HCT116 (cell line): ENCODE data around the gene CLCA2. TPM values are rescaled to one million over a fixed set of nuclear protein-coding genes. Genes with fewer than 3 reads are reported as not detected.
A peak's percentile ranks its signal among the peaks of the same experiment; 100 is the strongest.

Source experiments
- ATAC-seq: fragments of 200-7000 bp; cut with Tn5 transposase; 2 replicates; pipeline ENCODE4 v1.9.1; 2020; ENCODE audit warnings: mild to moderate bottlenecking, moderate library complexity
- BruUV-seq: library from RNA; stranded (reverse); fragments of 400-500 nt; replicated peaks from 2 replicates; lab custom pipeline; 2021; lab: Mats Ljungman, UMichigan
- CTCF ChIA-PET: fragments of 300-600 bp; sonication (Branson Sonifier 250); formaldehyde crosslinking; loops from one replicate; lab custom pipeline; 2021; ENCODE audit warnings: antibody characterized with exemption; lab: Charles Lee
- POLR2A ChIA-PET: fragments of 300-600, 350-600 bp; sonication (Branson Sonifier 250); formaldehyde crosslinking; loops from one replicate; lab custom pipeline; 2021; ENCODE audit warnings: antibody characterized with exemption; lab: Charles Lee
- RAD21 ChIA-PET, 2 experiments: fragments of 300-600 bp; sonication (Branson Sonifier 250); formaldehyde crosslinking; loops; one replicate each; lab custom pipeline; 2023; ENCODE audit warnings: low total read pairs in 2 of 2; ENCODE audit not compliant: uncharacterized antibody in 2 of 2, unreplicated experiment in 2 of 2, low non-redundant PET in 1 of 2; lab: Charles Lee
- DNase-seq: peaks from one replicate; pipeline ENCODE4 v3.0.0-alpha.2; 2010; ENCODE audit warnings: low read depth, low spot score
- H2AFZ ChIP-seq: fragments of 200-600 bp; shearing (Covaris generic), sonication (generic); 2 replicates; pipeline ENCODE4 v1.6.1; 2017; ENCODE audit warnings: low read depth, mixed run types, mixed read lengths, antibody characterized with exemption, low read length; ENCODE audit not compliant: poor library complexity, severe bottlenecking
- H3K27ac ChIP-seq: 2 replicates; pipeline ENCODE4 v1.5.1; 2012; ENCODE audit warnings: low read depth, low read length
- H3K27me3 ChIP-seq: fragments of 200-600 bp; sonication (generic); 2 replicates; pipeline ENCODE4 v1.6.1; 2016; ENCODE audit warnings: mixed run types, low read length, mixed read lengths; ENCODE audit not compliant: insufficient read depth
- H3K36me3 ChIP-seq, 2 experiments: fragments of 200-500 bp in 1 of 2; fragments of 200-600 bp in 1 of 2; sonication (Bioruptor generic) in 1 of 2; sonication (generic) in 1 of 2; 2 replicates each; pipeline versions ENCODE4 v1.5.1 to v1.6.1; 2014 to 2016; ENCODE audit warnings: low read length in 2 of 2, inconsistent platforms in 1 of 2, mixed read lengths in 1 of 2, mixed run types in 1 of 2; ENCODE audit not compliant: insufficient read depth in 2 of 2, control insufficient read depth in 1 of 2
- H3K4me1 ChIP-seq, 2 experiments: fragments of 200-600 bp in 1 of 2; sonication (generic) in 1 of 2; 2 replicates each; pipeline versions ENCODE4 v1.5.1 to v1.6.1; 2012 to 2017; ENCODE audit warnings: low read length in 2 of 2, inconsistent platforms in 1 of 2, mild to moderate bottlenecking in 1 of 2, mixed read lengths in 1 of 2, mixed run types in 1 of 2, moderate library complexity in 1 of 2; ENCODE audit not compliant: insufficient read depth in 2 of 2, control insufficient read depth in 1 of 2
- H3K4me2 ChIP-seq: fragments of 200-600 bp; sonication (generic); 2 replicates; pipeline ENCODE4 v1.6.1; 2017; ENCODE audit warnings: mixed run types, low read length, mixed read lengths
- H3K4me3 ChIP-seq, 2 experiments: fragments of 200-600 bp in 1 of 2; sonication (generic) in 1 of 2; replicated peaks in 1 of 2; 2 replicates each; pipeline ENCODE4 v1.5.1; 2011 to 2016; ENCODE audit warnings: low read length in 2 of 2, control low read depth in 1 of 2, low read depth in 1 of 2, mild to moderate bottlenecking in 1 of 2, mixed read lengths in 1 of 2, mixed run types in 1 of 2
- H3K79me2 ChIP-seq: fragments of 200-600 bp; sonication (generic); 2 replicates; pipeline ENCODE4 v1.6.1; 2017; ENCODE audit warnings: mild to moderate bottlenecking, mixed run types, low read length, moderate library complexity, mixed read lengths; ENCODE audit not compliant: insufficient read depth
- H3K9ac ChIP-seq: fragments of 200-600 bp; sonication (generic); 2 replicates; pipeline ENCODE4 v1.6.1; 2016; ENCODE audit warnings: low read length, mixed read lengths
- H3K9me2 ChIP-seq: fragments of 200-600 bp; sonication (generic), shearing (Covaris generic); 2 replicates; pipeline ENCODE4 v1.6.1; 2017; ENCODE audit warnings: mixed run types, mild to moderate bottlenecking, moderate library complexity; ENCODE audit not compliant: insufficient read depth
- H3K9me3 ChIP-seq, 2 experiments: fragments of 200-500 bp in 1 of 2; fragments of 200-600 bp in 1 of 2; sonication (Bioruptor generic) in 1 of 2; sonication (generic) in 1 of 2; 2 replicates each; pipeline ENCODE4 v1.6.1; 2014 to 2017; ENCODE audit warnings: low read length in 2 of 2, mixed read lengths in 2 of 2, inconsistent platforms in 1 of 2, low read depth in 1 of 2, mild to moderate bottlenecking in 1 of 2, mixed run types in 1 of 2, moderate library complexity in 1 of 2; ENCODE audit not compliant: control insufficient read depth in 1 of 2, insufficient read depth in 1 of 2
- H4K20me1 ChIP-seq: fragments of 200-600 bp; sonication (generic), shearing (Covaris generic); 2 replicates; pipeline ENCODE4 v1.6.1; 2017; ENCODE audit warnings: mixed run types, mild to moderate bottlenecking, moderate library complexity; ENCODE audit not compliant: insufficient read depth
- CBX3 ChIP-seq: IDR thresholded peaks from 2 replicates; pipeline ENCODE4 v1.6.1; 2012; ENCODE audit warnings: low read depth
- EGR1 ChIP-seq: IDR thresholded peaks from 2 replicates; pipeline ENCODE4 v1.6.1; 2012; ENCODE audit warnings: low read depth
- ELF1 ChIP-seq: IDR thresholded peaks from 2 replicates; pipeline ENCODE4 v1.6.1; 2012; ENCODE audit warnings: low read depth, borderline replicate concordance
- EZH2 ChIP-seq: fragments of 200-600 bp; sonication (generic); IDR thresholded peaks from 2 replicates; pipeline ENCODE4 v1.6.1; 2017; ENCODE audit warnings: antibody characterized with exemption, mixed run types
- EZH2phosphoT487 ChIP-seq: fragments of 200-600 bp; IDR thresholded peaks from 2 replicates; pipeline ENCODE4 v1.6.1; 2018; ENCODE audit warnings: antibody characterized with exemption, borderline replicate concordance
- FOSL1 ChIP-seq: IDR thresholded peaks from 2 replicates; pipeline ENCODE4 v1.6.1; 2012; ENCODE audit warnings: low read depth
- POLR2A ChIP-seq: IDR thresholded peaks from 2 replicates; pipeline ENCODE4 v1.7.0; 2011; ENCODE audit warnings: borderline replicate concordance; ENCODE audit not compliant: insufficient read depth, insufficient read length; ENCODE audit errors: extremely low read depth
- POLR2AphosphoS5 ChIP-seq: IDR thresholded peaks from 2 replicates; pipeline ENCODE4 v1.6.1; 2011; ENCODE audit warnings: mild to moderate bottlenecking, low read depth, low read length, moderate library complexity
- RAD21 ChIP-seq: IDR thresholded peaks from 2 replicates; pipeline ENCODE4 v1.6.1; 2012; ENCODE audit warnings: low read depth, mild to moderate bottlenecking
- SIN3A ChIP-seq: IDR thresholded peaks from 2 replicates; pipeline ENCODE4 v1.6.1; 2012; ENCODE audit warnings: low read depth
- SP1 ChIP-seq: IDR thresholded peaks from 2 replicates; pipeline ENCODE4 v1.6.1; 2012; ENCODE audit warnings: low read depth
- YY1 ChIP-seq: IDR thresholded peaks from 2 replicates; pipeline ENCODE4 v1.6.1; 2011; ENCODE audit warnings: low read length, low read depth, moderate library complexity, mild to moderate bottlenecking; ENCODE audit not compliant: insufficient replicate concordance; ENCODE audit errors: extremely low read depth
- ZBTB33 ChIP-seq: IDR thresholded peaks from 2 replicates; pipeline ENCODE4 v1.6.1; 2011; ENCODE audit warnings: mild to moderate bottlenecking, low read length, moderate library complexity; ENCODE audit not compliant: insufficient replicate concordance; ENCODE audit errors: extremely low read depth
- ZNF274 ChIP-seq: fragments of 200-500 bp; sonication (Bioruptor generic); IDR thresholded peaks from 2 replicates; pipeline ENCODE4 v1.6.1; 2014; ENCODE audit warnings: mild to moderate bottlenecking, low read depth, low read length, inconsistent platforms
- intact Hi-C: fragments of 100-400 bp; cut with micrococcal nuclease; formaldehyde crosslinking; loops from 2 replicates; pipeline ENCODE4 v1.10.0; 2022
- total RNA-seq: library from RNA; stranded (reverse); gene quantifications from one replicate; pipeline ENCODE4 v1.2.1, GENCODE V29; 2021; ENCODE audit not compliant: unreplicated experiment

CLCA2 gene
- total RNA-seq, 1 experiment from 2014 or later = not detected

- TF ChIP-seq FOSL1 = no peak
- no peak for TF ChIP-seq EZH2
- no peak for TF ChIP-seq POLR2A
- TF ChIP-seq SP1 = no peak
- TF ChIP-seq YY1 = no peak
- no peak for TF ChIP-seq EZH2phosphoT487
- TF ChIP-seq EGR1 = no peak
- TF ChIP-seq SIN3A = no peak
- no peak for TF ChIP-seq ELF1
- TF ChIP-seq ZBTB33 = no peak
- TF ChIP-seq ZNF274 = no peak
These were observed 25.1 kb downstream of the CLCA2 start (continued) for GRCh38 chr1:86449103-86449502.

DNA sequence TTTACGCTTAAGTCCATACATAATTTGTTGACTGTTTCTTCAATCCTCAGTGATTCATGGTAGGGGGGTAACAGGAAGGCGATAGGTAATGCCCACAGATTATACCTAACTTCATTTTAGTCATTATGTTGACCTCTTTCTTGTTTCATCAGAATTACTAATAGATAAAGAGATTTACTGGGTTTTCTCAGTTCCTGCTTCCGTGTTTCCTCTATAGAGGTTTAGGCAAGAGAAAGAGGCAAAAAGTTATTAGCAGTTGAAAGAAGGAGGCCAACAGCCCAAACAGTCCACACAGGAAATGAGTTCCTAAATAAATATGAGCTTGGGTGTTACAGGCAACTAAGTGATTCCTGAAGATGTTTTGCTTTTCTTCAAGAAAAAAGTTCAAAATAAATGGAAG lies 26.9 kb downstream of the CLCA2 start:
- no peak for ATAC-seq
- no peaks in the 10 kb centered on the region for H3K9me3 ChIP-seq
- no peaks in the 10 kb centered on the region for H3K9me2 ChIP-seq
- ChIA-PET POLR2A (no interaction called here), CTCF (no interaction called here)
- intact Hi-C loops = no loop called here
- H3K27ac ChIP-seq = no peak overlapping the region
- H3K4me3 ChIP-seq = no peak overlapping the region
- no TSS peak for BruUV-seq
- H2AFZ ChIP-seq = peak overlapping the region; percentile 31
- H3K27me3 ChIP-seq = no peaks in the 10 kb centered on the region
- no peak overlapping the region for H3K4me2 ChIP-seq
- no peaks in the 10 kb centered on the region for H4K20me1 ChIP-seq
- TF ChIP-seq SIN3A (no peak), RAD21 (no peak), SP1 (no peak), POLR2AphosphoS5 (no peak), POLR2A (no peak), CBX3 (no peak)
- TF ChIP-seq, all 23 proteins: peak for 0
- RAD21 ChIA-PET = no interaction called here
- DNase-seq = no peak
- H3K79me2 ChIP-seq = no peaks in the 10 kb centered on the region
- H3K4me1 ChIP-seq = no peaks in the 10 kb centered on the region
- H3K36me3 ChIP-seq = no peaks in the 10 kb centered on the region
- H3K9ac ChIP-seq = no peak overlapping the region
